PC-3 (cell line): Measurements from ENCODE around the gene USH1C. TPM values are rescaled to one million over a fixed set of nuclear protein-coding genes. Genes with fewer than 3 reads are reported as not detected.

Experiments
- ATAC-seq: fragments of 200-7000 bp; cut with Tn5 transposase; 2 replicates; pipeline ENCODE4 v1.9.1; 2020; ENCODE audit warnings: mild to moderate bottlenecking, moderate library complexity
- BruUV-seq: library from RNA; stranded (reverse); fragments of 400-500 nt; replicated peaks from 2 replicates; lab custom pipeline; 2021; lab: Mats Ljungman, UMichigan
- CTCF ChIA-PET: fragments of 300-600 bp; sonication (Branson Sonifier 250); formaldehyde crosslinking; loops from one replicate; lab custom pipeline; 2022; ENCODE audit warnings: antibody characterized with exemption; lab: Charles Lee
- POLR2A ChIA-PET: fragments of 300-600 bp; sonication (Branson Sonifier 250); formaldehyde crosslinking; loops from one replicate; lab custom pipeline; 2022; ENCODE audit warnings: antibody characterized with exemption; ENCODE audit not compliant: unreplicated experiment; lab: Charles Lee
- DNase-seq: peaks from one replicate; pipeline ENCODE4 v3.0.0-alpha.2; 2015
- H2AFZ ChIP-seq: fragments of 300-600 bp; sonication (generic); 2 replicates; pipeline ENCODE4 v1.6.0; 2016; ENCODE audit warnings: antibody characterized with exemption, low read length
- H3F3A ChIP-seq: fragments of 300-600 bp; sonication (generic); one replicate; pipeline ENCODE4 v1.6.0; 2017; ENCODE audit warnings: antibody characterized with exemption, low read length, control low read depth, mild to moderate bottlenecking; ENCODE audit not compliant: unreplicated experiment
- H3K27ac ChIP-seq: fragments of 300-600 bp; sonication (generic); 2 replicates; pipeline ENCODE4 v1.5.1; 2016; ENCODE audit warnings: mild to moderate bottlenecking, low read length
- H3K27me3 ChIP-seq: fragments of 300-600 bp; sonication (generic); 2 replicates; pipeline ENCODE4 v1.6.1; 2016; ENCODE audit warnings: low read length, mixed read lengths
- H3K36me3 ChIP-seq: fragments of 300-600 bp; sonication (generic); 2 replicates; pipeline ENCODE4 v1.6.1; 2016; ENCODE audit warnings: low read depth, mixed run types, low read length, mixed read lengths
- H3K4me1 ChIP-seq: fragments of 300-600 bp; sonication (generic); 2 replicates; pipeline ENCODE4 v1.5.1; 2016; ENCODE audit warnings: low read length; ENCODE audit not compliant: insufficient read depth
- H3K4me2 ChIP-seq: fragments of 300-600 bp; sonication (generic); 2 replicates; pipeline ENCODE4 v1.6.0; 2016; ENCODE audit warnings: low read length
- H3K4me3 ChIP-seq: fragments of 300-600 bp; sonication (generic); 2 replicates; pipeline ENCODE4 v1.5.1; 2016; ENCODE audit warnings: mild to moderate bottlenecking, low read length, mixed read lengths
- H3K79me2 ChIP-seq: fragments of 300-600 bp; sonication (generic); 2 replicates; pipeline ENCODE4 v1.6.1; 2017; ENCODE audit warnings: low read length, mixed read lengths
- H3K9ac ChIP-seq: fragments of 300-600 bp; sonication (generic); 2 replicates; pipeline ENCODE4 v1.6.0; 2016; ENCODE audit warnings: mild to moderate bottlenecking, low read length
- H3K9me2 ChIP-seq: fragments of 300-600 bp; sonication (generic); replicated peaks from 2 replicates; pipeline ENCODE4 v1.6.1; 2016; ENCODE audit warnings: mixed run types, low read length, mixed read lengths
- H3K9me3 ChIP-seq: fragments of 300-600 bp; sonication (generic); 2 replicates; pipeline ENCODE4 v1.6.1; 2016; ENCODE audit warnings: low read length, mixed read lengths
- H4K20me1 ChIP-seq: fragments of 300-600 bp; sonication (generic); 2 replicates; pipeline ENCODE4 v1.6.1; 2016; ENCODE audit warnings: low read length, mixed read lengths
- EZH2 ChIP-seq: fragments of 300-600 bp; sonication (generic); IDR thresholded peaks from one replicate; pipeline ENCODE4 v1.6.1; 2017; ENCODE audit warnings: antibody characterized with exemption, mild to moderate bottlenecking, low read length; ENCODE audit not compliant: unreplicated experiment
- EZH2phosphoT487 ChIP-seq: fragments of 300-600 bp; sonication (generic); IDR thresholded peaks from 2 replicates; pipeline ENCODE4 v1.6.1; 2018; ENCODE audit warnings: mild to moderate bottlenecking, antibody characterized with exemption, low read length, borderline replicate concordance
- intact Hi-C: fragments of 100-400 bp; cut with micrococcal nuclease; formaldehyde crosslinking; loops from 2 replicates; pipeline ENCODE4 v1.9.0; 2023
- total RNA-seq: library from RNA; depleted of rRNA; stranded (reverse); fragments of >200 nt; gene quantifications from 2 replicates; pipeline ENCODE4 v1.2.3, GENCODE V29; 2014
- TF ChIP-seq, protein P1 (sequence below): fragments of 300-600 bp; sonication (generic); conservative IDR thresholded peaks from 2 replicates; pipeline ENCODE4 v1.5.1; 2017; ENCODE audit warnings: antibody characterized with exemption, low read depth, mild to moderate bottlenecking, low read length

Gene USH1C
- total RNA-seq, 1 experiment from 2014 or later: not detected

DNA sequence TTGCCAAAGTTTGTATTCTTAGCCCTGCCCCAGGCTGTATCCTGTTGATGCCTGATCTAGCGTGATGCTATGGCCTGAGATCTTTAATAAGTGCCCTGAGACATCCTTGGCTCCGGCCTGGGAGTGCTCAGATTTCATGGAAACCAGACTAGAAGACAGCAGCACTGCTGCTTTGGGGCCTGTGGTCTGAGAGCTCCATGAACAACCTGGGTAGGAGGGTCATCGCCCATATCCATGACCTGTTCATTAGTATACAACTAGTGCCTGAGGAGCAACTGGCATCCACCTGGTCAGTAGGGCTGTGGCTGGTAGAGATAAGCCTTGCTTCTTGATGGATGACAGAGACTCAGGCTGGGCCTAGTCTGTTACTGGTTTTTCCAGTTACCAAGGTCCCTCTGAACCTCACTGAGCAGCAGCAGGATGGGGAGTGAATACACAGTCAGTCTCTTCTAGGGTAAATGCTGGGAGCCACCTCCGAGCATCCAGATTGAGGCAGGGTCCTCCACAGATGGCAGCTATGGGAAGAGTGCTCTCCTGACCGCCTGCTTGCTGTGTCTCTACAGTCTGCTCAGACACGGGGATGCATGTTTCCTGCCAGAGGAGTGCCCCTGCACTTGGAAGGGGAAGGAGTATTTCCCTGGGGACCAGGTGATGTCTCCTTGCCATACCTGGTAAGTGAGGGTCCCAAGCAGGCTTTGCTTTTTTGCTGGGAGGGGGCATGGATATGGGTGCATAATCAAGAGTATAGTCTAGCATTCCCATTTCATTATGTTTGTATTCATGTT, 41.9 kb upstream of the USH1C start:
- POLR2A ChIA-PET: no interaction called here
- H2AFZ ChIP-seq: no peak overlapping the region
- H3K9me3 ChIP-seq: no peaks in the 10 kb centered on the region
- no TSS peak for BruUV-seq
- H3K27ac ChIP-seq: no peak overlapping the region
- peaks cover 71% of the 10 kb centered on the region for H3K27me3 ChIP-seq
- H4K20me1 ChIP-seq: no peaks in the 10 kb centered on the region
- H3K9ac ChIP-seq: no peak overlapping the region
- H3K9me2 ChIP-seq: no peaks in the 10 kb centered on the region
- no peaks in the 10 kb centered on the region for H3K4me1 ChIP-seq
- CTCF ChIA-PET: no interaction called here
- DNase-seq (no peak), ATAC-seq (no peak)
- TF ChIP-seq, protein P1, sequence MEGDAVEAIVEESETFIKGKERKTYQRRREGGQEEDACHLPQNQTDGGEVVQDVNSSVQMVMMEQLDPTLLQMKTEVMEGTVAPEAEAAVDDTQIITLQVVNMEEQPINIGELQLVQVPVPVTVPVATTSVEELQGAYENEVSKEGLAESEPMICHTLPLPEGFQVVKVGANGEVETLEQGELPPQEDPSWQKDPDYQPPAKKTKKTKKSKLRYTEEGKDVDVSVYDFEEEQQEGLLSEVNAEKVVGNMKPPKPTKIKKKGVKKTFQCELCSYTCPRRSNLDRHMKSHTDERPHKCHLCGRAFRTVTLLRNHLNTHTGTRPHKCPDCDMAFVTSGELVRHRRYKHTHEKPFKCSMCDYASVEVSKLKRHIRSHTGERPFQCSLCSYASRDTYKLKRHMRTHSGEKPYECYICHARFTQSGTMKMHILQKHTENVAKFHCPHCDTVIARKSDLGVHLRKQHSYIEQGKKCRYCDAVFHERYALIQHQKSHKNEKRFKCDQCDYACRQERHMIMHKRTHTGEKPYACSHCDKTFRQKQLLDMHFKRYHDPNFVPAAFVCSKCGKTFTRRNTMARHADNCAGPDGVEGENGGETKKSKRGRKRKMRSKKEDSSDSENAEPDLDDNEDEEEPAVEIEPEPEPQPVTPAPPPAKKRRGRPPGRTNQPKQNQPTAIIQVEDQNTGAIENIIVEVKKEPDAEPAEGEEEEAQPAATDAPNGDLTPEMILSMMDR: no peak
- no peak for TF ChIP-seq EZH2phosphoT487
- no peak for TF ChIP-seq EZH2
- H3K4me2 ChIP-seq: no peak overlapping the region
- H3K79me2 ChIP-seq: no peaks in the 10 kb centered on the region
- H3F3A ChIP-seq: no peaks in the 10 kb centered on the region
- no peak overlapping the region for H3K4me3 ChIP-seq
- H3K36me3 ChIP-seq: no peaks in the 10 kb centered on the region
- intact Hi-C loops: no loop called here

DNA sequence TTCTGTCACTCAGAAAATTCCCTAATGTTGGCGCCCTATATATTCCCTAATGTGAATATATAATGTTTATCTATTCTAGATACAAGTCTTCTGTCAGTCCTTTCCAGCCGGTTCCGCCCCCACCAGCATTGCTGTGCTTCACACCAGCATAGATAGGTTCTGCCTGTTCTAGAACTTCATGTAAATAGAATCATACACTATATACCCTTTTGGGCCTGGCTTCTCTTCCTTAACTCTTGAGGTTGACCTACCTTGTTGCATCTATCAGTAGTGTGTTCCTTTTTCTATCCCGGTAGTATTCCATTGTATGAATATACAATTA, 37.5 kb upstream of the USH1C start:
- no peaks in the 10 kb centered on the region for H3K9me2 ChIP-seq
- no peak for DNase-seq
- no peaks in the 10 kb centered on the region for H3K4me1 ChIP-seq
- H3K79me2 ChIP-seq: no peaks in the 10 kb centered on the region
- H3K27ac ChIP-seq: no peak overlapping the region
- peaks cover 67% of the 10 kb centered on the region for H3K27me3 ChIP-seq
- no peaks in the 10 kb centered on the region for H3F3A ChIP-seq
- TF ChIP-seq EZH2phosphoT487: no peak
- CTCF ChIA-PET: no interaction called here
- no TSS peak for BruUV-seq
- no peak overlapping the region for H3K4me2 ChIP-seq
- POLR2A ChIA-PET: no interaction called here
- no peak overlapping the region for H3K4me3 ChIP-seq
- no peak for ATAC-seq
- H3K9me3 ChIP-seq: no peaks in the 10 kb centered on the region
- H3K36me3 ChIP-seq: no peaks in the 10 kb centered on the region
- no peak overlapping the region for H3K9ac ChIP-seq
- intact Hi-C loops: no loop called here
- no peak overlapping the region for H2AFZ ChIP-seq
- no peaks in the 10 kb centered on the region for H4K20me1 ChIP-seq

DNA sequence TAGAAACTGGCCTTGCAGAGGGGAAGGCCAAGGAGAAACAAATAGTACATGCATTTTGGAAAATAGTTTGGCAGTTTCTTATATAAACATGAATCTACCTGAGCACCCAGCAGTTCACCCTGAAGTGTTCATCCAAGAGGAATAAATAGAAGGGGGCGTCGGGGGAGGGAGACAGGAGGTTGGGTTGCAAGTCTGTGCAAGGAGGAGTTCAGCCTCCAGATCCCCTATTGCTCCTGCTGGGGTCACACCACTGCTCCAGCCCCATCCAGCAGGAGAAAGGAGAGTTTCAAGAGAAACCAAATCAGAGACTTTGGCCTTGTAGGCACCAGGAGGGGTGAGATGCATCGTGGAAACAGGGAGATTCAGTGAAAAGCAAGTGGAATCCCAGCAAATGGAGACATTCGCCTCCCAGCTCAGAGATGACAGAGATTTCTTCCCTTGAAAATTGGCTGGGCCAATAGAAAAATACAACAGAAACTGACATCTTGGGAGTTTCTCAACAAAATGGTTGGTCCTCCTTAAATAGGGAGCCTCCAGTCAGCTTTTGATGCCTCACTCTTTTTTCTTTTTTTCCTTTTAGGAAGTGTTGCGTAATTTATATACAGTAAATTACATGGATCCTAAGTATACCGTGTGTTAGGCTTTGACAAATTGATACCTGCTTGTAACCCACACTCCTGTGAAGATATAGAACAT, 37.0 kb upstream of the USH1C start:
- Histone ChIP-seq H3K4me1 (no peaks in the 10 kb centered on the region), H3K36me3 (no peaks in the 10 kb centered on the region), H3K9ac (no peak overlapping the region), H3K4me2 (no peak overlapping the region), H3K9me2 (no peaks in the 10 kb centered on the region), H3K27me3 (peaks cover 67% of the 10 kb centered on the region), H2AFZ (no peak overlapping the region), H3K9me3 (no peaks in the 10 kb centered on the region), H4K20me1 (no peaks in the 10 kb centered on the region), H3K4me3 (no peak overlapping the region), H3F3A (no peaks in the 10 kb centered on the region), H3K79me2 (no peaks in the 10 kb centered on the region), H3K27ac (no peak overlapping the region)
- no peak for TF ChIP-seq EZH2phosphoT487
- TF ChIP-seq, protein P1: no peak
- TF ChIP-seq EZH2: no peak
- BruUV-seq: no TSS peak
- ChIA-PET POLR2A (no interaction called here), CTCF (no interaction called here)
- intact Hi-C loops: no loop called here
- DNase-seq (no peak), ATAC-seq (no peak)
